ENCODE results near the gene ENTPD7. TPM values are rescaled to one million over a fixed set of nuclear protein-coding genes. Genes with fewer than 3 reads are reported as not detected.
A peak's percentile ranks its signal among the peaks of the same experiment; 100 is the strongest.
"Not testable (repeated sequence)": the region's sequence is repeated elsewhere in the genome, so short reads cannot be mapped to it uniquely, and the experiment has no call there.

The ENTPD7 gene
- total RNA-seq, 1 donor from 2014 or later, result 7.9 TPM

DNA sequence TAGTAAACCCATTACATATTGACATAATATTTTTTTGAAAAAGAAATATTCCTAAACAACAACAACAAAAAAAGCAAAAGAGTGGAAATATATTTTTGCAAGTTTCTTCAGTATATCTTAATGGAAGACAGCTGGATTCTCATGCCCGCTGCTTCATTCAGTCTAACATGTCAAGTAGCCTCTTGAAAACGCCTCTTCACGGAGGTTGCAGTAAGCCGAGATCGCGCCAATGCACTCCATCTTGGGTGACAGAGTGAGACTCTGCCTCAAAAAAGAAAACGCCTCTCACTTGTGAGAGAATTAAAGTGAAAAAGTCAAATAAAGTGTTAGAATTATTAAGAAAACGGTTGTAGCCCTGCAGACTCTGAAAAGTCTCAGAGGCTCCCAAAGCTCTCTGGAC, 74.1 kb downstream of the ENTPD7 start:
- Histone ChIP-seq H3K36me3 (peaks cover 27% of the 10 kb centered on the region), H3K4me1 (peaks cover 21% of the 10 kb centered on the region), H3K27me3 (no peaks in the 10 kb centered on the region), H3K27ac (peak overlapping the region; percentile 96), H3K4me3 (peak overlapping the region; percentile 78), H3K9me3 (no peaks in the 10 kb centered on the region)
- DNase-seq, result no peak
- intact Hi-C loops (cut with DNase I), result no loop called here
- TF ChIP-seq, protein P1, sequence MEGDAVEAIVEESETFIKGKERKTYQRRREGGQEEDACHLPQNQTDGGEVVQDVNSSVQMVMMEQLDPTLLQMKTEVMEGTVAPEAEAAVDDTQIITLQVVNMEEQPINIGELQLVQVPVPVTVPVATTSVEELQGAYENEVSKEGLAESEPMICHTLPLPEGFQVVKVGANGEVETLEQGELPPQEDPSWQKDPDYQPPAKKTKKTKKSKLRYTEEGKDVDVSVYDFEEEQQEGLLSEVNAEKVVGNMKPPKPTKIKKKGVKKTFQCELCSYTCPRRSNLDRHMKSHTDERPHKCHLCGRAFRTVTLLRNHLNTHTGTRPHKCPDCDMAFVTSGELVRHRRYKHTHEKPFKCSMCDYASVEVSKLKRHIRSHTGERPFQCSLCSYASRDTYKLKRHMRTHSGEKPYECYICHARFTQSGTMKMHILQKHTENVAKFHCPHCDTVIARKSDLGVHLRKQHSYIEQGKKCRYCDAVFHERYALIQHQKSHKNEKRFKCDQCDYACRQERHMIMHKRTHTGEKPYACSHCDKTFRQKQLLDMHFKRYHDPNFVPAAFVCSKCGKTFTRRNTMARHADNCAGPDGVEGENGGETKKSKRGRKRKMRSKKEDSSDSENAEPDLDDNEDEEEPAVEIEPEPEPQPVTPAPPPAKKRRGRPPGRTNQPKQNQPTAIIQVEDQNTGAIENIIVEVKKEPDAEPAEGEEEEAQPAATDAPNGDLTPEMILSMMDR (IDR thresholded peaks at IDR 0.05), result no peak
- no peak for ATAC-seq

DNA sequence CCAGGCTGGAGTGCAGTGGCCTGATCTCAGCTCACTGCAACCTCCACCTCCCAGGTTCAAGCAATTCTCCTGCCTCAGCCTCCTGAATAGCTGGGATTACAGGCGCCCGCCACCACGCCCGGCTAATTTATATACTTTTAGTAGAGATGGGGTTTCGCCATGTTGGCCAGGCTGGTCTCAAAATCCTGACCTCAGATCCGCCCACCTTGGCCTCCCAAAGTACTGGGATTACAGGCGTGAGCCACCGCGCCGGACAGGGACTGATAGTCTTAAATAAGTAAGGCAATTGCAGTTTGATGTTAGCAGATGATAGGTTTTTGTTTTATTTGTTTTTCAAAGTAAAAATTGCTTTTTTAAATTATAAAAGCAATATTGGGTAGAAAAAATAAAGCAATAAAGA, 74.8 kb downstream of the ENTPD7 start:
- H3K4me3 ChIP-seq; H3K9me3 ChIP-seq; ATAC-seq; H3K27me3 ChIP-seq; H3K27ac ChIP-seq; DNase-seq; intact Hi-C loops (cut with DNase I): not testable (repeated sequence)
- peaks cover 22% of the 10 kb centered on the region for H3K36me3 ChIP-seq
- H3K4me1 ChIP-seq, result peaks cover 21% of the 10 kb centered on the region

DNA sequence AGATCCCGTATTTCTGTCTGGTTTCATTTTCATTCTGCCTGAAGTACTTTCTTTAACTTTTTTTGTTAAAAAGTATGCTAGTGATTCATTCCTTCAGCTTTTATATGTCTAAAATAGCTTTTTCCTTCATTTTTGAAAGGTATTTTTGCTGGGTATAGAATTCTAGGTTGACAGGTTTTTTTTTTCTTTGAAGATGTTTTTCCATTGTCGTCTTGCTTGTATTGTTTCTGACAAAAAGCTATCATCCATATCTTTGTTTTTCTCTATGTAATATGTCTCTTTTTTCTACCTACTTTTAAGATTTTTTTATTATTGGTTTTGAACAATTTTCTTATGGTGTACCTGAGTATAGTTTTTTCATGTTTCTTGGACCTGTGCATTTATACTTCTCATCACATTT, 81.0 kb downstream of the ENTPD7 start:
- intact Hi-C loops (cut with DNase I), result no loop called here
- no peak for ATAC-seq
- peaks cover 79% of the 10 kb centered on the region for H3K36me3 ChIP-seq

DNA sequence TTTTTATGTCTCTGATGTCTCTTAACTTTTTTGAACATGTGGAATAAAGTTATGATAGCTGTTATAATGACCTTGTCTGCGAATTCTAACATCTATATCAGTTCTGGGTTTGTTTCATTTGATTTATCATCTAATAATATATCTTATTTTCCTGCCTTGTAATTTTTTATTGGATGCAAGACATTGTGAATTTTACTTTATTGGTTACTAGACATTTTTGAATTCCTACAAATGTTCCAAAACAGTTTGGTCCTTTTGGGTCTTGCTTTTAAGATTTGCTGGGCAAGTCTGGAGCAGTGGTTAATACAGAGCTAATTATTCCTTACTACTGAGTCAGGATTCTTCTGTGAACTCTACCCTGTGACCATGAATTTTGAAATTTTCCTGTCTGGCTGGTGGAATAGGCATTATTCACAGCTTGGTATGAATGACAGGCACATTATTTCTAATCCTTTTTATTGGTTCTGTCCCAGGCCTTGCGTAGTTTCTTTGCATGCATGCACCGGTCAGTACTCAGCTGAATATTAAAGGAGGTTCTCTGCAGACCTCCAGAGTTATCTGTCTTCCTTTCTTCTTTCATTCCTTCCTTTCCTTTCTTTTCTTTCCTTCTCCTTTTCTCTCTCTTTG, 81.7 kb downstream of the ENTPD7 start:
- Histone ChIP-seq H3K36me3 (peaks cover 86% of the 10 kb centered on the region), H3K9me3 (peaks cover 10% of the 10 kb centered on the region), H3K27me3 (no peaks in the 10 kb centered on the region), H3K27ac (no peak overlapping the region), H3K4me1 (no peaks in the 10 kb centered on the region), H3K4me3 (no peak overlapping the region)
- TF ChIP-seq, protein P1 (IDR thresholded peaks at IDR 0.05), result no peak
- ATAC-seq (no peak), DNase-seq (no peak)
- intact Hi-C loops (cut with DNase I), result no loop called here

More for the DNA sequence above, 81.0 kb downstream of the ENTPD7 start:
- peaks cover 10% of the 10 kb centered on the region for H3K9me3 ChIP-seq
- H3K27me3 ChIP-seq, result no peaks in the 10 kb centered on the region
- H3K4me3 ChIP-seq, result no peak overlapping the region
- H3K4me1 ChIP-seq, result no peaks in the 10 kb centered on the region
- no peak for DNase-seq
- H3K27ac ChIP-seq, result no peak overlapping the region
- TF ChIP-seq, protein P1 (IDR thresholded peaks at IDR 0.05), result no peak

DNA sequence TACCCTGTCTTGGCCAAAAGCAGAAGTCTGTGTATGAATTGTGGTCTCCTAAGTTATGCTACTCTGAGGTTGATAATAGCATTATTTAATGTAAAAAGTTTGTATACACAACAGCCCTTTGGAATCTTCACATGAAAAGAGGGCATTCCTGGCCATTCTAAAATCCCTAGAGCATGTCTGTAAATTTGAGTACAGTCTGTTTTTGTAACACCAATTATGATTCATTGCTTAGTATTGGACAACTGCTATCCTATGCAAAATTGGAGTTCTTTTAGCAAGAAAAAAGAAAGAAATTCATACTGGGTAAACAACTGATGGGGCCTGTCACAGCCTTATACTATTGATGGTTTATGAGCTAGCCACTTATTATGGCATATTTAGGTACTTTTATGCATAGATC, 82.9 kb downstream of the ENTPD7 start:
- Histone ChIP-seq H3K27me3 (no peaks in the 10 kb centered on the region), H3K4me3 (no peak overlapping the region), H3K27ac (no peak overlapping the region), H3K36me3 (peaks cover 83% of the 10 kb centered on the region), H3K9me3 (peaks cover 10% of the 10 kb centered on the region), H3K4me1 (no peaks in the 10 kb centered on the region)
- DNase-seq, result no peak
- intact Hi-C loops (cut with DNase I), result no loop called here
- TF ChIP-seq, protein P1 (IDR thresholded peaks at IDR 0.05), result no peak
- ATAC-seq, result no peak

DNA sequence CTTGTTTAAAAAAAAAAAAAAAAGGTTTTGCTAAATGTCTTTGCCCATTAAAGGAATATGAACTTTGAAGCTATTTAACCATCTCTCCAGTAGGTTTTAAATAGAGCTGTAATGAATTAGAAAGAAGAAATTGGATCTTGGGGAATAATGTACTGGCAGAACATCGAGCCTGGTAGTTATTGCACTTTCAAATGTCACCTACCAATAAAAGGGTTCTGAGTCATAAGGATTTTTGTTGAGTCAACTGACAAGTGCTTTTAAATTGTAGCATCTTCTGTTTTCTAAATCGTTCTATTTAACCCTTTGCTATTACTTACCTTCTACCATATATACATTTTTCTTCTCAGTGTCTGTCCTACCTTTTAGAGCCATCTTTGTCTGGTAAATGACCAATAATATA, 83.4 kb downstream of the ENTPD7 start:
- Histone ChIP-seq H3K27ac (no peak overlapping the region), H3K27me3 (no peaks in the 10 kb centered on the region), H3K4me1 (no peaks in the 10 kb centered on the region), H3K4me3 (no peak overlapping the region), H3K36me3 (peaks cover 83% of the 10 kb centered on the region), H3K9me3 (peaks cover 10% of the 10 kb centered on the region)
- intact Hi-C loops (cut with DNase I), result no loop called here
- DNase-seq, result no peak
- TF ChIP-seq, protein P1 (IDR thresholded peaks at IDR 0.05), result no peak
- ATAC-seq, result no peak
